ENCODE measurements around the gene IRF9. TPM values are rescaled to one million over a fixed set of nuclear protein-coding genes. Genes with fewer than 3 reads are reported as not detected.
A peak's percentile ranks its signal among the peaks of the same experiment; 100 is the strongest.

IRF9 gene
- total and polyA plus RNA-seq, 2 of the 13 experiments (the other 11 are each of a cell fraction or from before 2014, with no cell fraction given), result 14.9 to 49.7 TPM

GRCh38 chr14:24146453-24146977, 14.6 kb upstream of the IRF9 start, which contains the start of gene PSME2 (continued):
- TF ChIP-seq, protein P1, sequence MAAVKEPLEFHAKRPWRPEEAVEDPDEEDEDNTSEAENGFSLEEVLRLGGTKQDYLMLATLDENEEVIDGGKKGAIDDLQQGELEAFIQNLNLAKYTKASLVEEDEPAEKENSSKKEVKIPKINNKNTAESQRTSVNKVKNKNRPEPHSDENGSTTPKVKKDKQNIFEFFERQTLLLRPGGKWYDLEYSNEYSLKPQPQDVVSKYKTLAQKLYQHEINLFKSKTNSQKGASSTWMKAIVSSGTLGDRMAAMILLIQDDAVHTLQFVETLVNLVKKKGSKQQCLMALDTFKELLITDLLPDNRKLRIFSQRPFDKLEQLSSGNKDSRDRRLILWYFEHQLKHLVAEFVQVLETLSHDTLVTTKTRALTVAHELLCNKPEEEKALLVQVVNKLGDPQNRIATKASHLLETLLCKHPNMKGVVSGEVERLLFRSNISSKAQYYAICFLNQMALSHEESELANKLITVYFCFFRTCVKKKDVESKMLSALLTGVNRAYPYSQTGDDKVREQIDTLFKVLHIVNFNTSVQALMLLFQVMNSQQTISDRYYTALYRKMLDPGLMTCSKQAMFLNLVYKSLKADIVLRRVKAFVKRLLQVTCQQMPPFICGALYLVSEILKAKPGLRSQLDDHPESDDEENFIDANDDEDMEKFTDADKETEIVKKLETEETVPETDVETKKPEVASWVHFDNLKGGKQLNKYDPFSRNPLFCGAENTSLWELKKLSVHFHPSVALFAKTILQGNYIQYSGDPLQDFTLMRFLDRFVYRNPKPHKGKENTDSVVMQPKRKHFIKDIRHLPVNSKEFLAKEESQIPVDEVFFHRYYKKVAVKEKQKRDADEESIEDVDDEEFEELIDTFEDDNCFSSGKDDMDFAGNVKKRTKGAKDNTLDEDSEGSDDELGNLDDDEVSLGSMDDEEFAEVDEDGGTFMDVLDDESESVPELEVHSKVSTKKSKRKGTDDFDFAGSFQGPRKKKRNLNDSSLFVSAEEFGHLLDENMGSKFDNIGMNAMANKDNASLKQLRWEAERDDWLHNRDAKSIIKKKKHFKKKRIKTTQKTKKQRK (IDR thresholded peaks at IDR 0.05; ENCODE audit: low read length), result no peak
- TF ChIP-seq RBM39 (IDR thresholded peaks at IDR 0.05; ENCODE audit: low read depth, low read length, poor library complexity, severe bottlenecking) (peak; percentile 80), SOX13 (IDR thresholded peaks at IDR 0.05) (peak; percentile 39), SOX13 (CRISPR knock-in tag; conservative IDR thresholded peaks at IDR 0.05 in 1 of 2, IDR thresholded peaks at IDR 0.05 in 1 of 2) (peak in 1 of 2 experiments; percentile 61; a peak in 2 of 4 replicates), ZNF644 (CRISPR knock-in tag; IDR thresholded peaks at IDR 0.05; ENCODE audit: low read depth) (peak; percentile 76; the same call in 1 of the 2 replicates), ZUFSP (CRISPR knock-in tag; IDR thresholded peaks at IDR 0.05; ENCODE audit: borderline replicate concordance) (no peak), GATA4 (IDR thresholded peaks at IDR 0.05; ENCODE audit: borderline replicate concordance, low read depth) (peak; percentile 61; the same call in 1 of the 2 replicates), ZNF550 (CRISPR knock-in tag; IDR thresholded peaks at IDR 0.05; ENCODE audit: borderline replicate concordance) (no peak), ZNF3 (CRISPR knock-in tag; IDR thresholded peaks at IDR 0.05) (peak; percentile 2; the same call in 1 of the 2 replicates), MBD4 (IDR thresholded peaks at IDR 0.05; ENCODE audit: borderline replicate concordance, low read length) (no peak), ZNF672 (CRISPR knock-in tag; IDR thresholded peaks at IDR 0.05) (no peak), ZNF563 (CRISPR knock-in tag; IDR thresholded peaks at IDR 0.05) (no peak), DNMT1 (CRISPR knock-in tag; IDR thresholded peaks at IDR 0.05) (0 out of 2 replicates have a peak, but pooled peaks have one; percentile 81), ZNF768 (CRISPR knock-in tag; IDR thresholded peaks at IDR 0.05) (peak; percentile 49; the same call in 1 of the 2 replicates), ZBTB20 (CRISPR knock-in tag; IDR thresholded peaks at IDR 0.05; ENCODE audit: borderline replicate concordance, low read depth) (peak; percentile 65; the same call in 1 of the 2 replicates), HMG20B (CRISPR knock-in tag; conservative IDR thresholded peaks at IDR 0.05) (no peak; the same call in 1 of the 2 replicates), ZBTB39 (CRISPR knock-in tag; IDR thresholded peaks at IDR 0.05) (no peak), KDM5A (IDR thresholded peaks at IDR 0.05; ENCODE audit: borderline replicate concordance, low read length) (no peak; the same call in 1 of the 2 replicates), ZNF7 (CRISPR knock-in tag; IDR thresholded peaks at IDR 0.05) (no peak)
- TF ChIP-seq, protein P2, sequence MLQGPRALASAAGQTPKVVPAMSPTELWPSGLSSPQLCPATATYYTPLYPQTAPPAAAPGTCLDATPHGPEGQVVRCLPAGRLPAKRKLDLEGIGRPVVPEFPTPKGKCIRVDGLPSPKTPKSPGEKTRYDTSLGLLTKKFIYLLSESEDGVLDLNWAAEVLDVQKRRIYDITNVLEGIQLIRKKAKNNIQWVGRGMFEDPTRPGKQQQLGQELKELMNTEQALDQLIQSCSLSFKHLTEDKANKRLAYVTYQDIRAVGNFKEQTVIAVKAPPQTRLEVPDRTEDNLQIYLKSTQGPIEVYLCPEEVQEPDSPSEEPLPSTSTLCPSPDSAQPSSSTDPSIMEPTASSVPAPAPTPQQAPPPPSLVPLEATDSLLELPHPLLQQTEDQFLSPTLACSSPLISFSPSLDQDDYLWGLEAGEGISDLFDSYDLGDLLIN (CRISPR knock-in tag; IDR thresholded peaks at IDR 0.05; ENCODE audit: borderline replicate concordance), result no peak

All from HepG2 (cell line).